Trophoblast cell (in vitro differentiated cells and primary cell): ENCODE measurements around the gene MICALL2.

Experiments used
- DNase-seq, 2 donors: peaks; one replicate each; pipeline ENCODE4 v3.0.0-alpha.2; 2016
- H2AFZ ChIP-seq: 2 replicates; pipeline ENCODE4 v1.6.1; 2013; ENCODE audit warnings: low read length, moderate library complexity, mild to moderate bottlenecking; ENCODE audit not compliant: insufficient read depth, poor library complexity
- H2AK5ac ChIP-seq: 2 replicates; pipeline ENCODE4 v1.6.1; 2013; ENCODE audit warnings: mild to moderate bottlenecking, low read length
- H2BK120ac ChIP-seq: 2 replicates; pipeline ENCODE4 v1.6.1; 2013; ENCODE audit warnings: low read length, mild to moderate bottlenecking, moderate library complexity; ENCODE audit not compliant: insufficient read depth, poor library complexity
- H2BK12ac ChIP-seq: 2 replicates; pipeline ENCODE4 v1.6.1; 2013; ENCODE audit warnings: mild to moderate bottlenecking, low read length, moderate library complexity
- H2BK5ac ChIP-seq: 2 replicates; pipeline ENCODE4 v1.6.1; 2013; ENCODE audit warnings: low read length, low read depth, moderate library complexity, mild to moderate bottlenecking; ENCODE audit not compliant: poor library complexity
- H3K14ac ChIP-seq: 2 replicates; pipeline ENCODE4 v1.6.1; 2013; ENCODE audit warnings: mild to moderate bottlenecking, low read length
- H3K18ac ChIP-seq: 2 replicates; pipeline ENCODE4 v1.6.1; 2013; ENCODE audit warnings: mild to moderate bottlenecking, low read length
- H3K23ac ChIP-seq: 2 replicates; pipeline ENCODE4 v1.6.1; 2013; ENCODE audit warnings: low read length
- H3K27ac ChIP-seq: 2 replicates; pipeline ENCODE4 v1.5.1; 2013; ENCODE audit warnings: low read depth, mild to moderate bottlenecking, inconsistent platforms, low read length, moderate library complexity
- H3K27me3 ChIP-seq: 2 replicates; pipeline ENCODE4 v1.6.1; 2013; ENCODE audit warnings: inconsistent platforms, mild to moderate bottlenecking, low read length, moderate library complexity; ENCODE audit not compliant: insufficient read depth
- H3K36me3 ChIP-seq, 2 experiments: 1 replicate in 1 of 2; 2 replicates in 1 of 2; pipeline ENCODE4 v1.6.1; 2013; ENCODE audit warnings: low read length in 2 of 2, mild to moderate bottlenecking in 2 of 2, moderate library complexity in 1 of 2; ENCODE audit not compliant: insufficient read depth in 2 of 2, control insufficient read depth in 1 of 2
- H3K4ac ChIP-seq: 2 replicates; pipeline ENCODE4 v1.6.1; 2013; ENCODE audit warnings: low read depth, mild to moderate bottlenecking, low read length, moderate library complexity
- H3K4me1 ChIP-seq, 2 experiments: 1 replicate in 1 of 2; 2 replicates in 1 of 2; pipeline ENCODE4 v1.6.1; 2013; ENCODE audit warnings: low read length in 2 of 2, mild to moderate bottlenecking in 2 of 2, moderate library complexity in 1 of 2; ENCODE audit not compliant: insufficient read depth in 2 of 2, control insufficient read depth in 1 of 2
- H3K4me2 ChIP-seq: 2 replicates; pipeline ENCODE4 v1.6.1; 2013; ENCODE audit warnings: inconsistent platforms, mild to moderate bottlenecking, low read length, moderate library complexity
- H3K4me3 ChIP-seq: 2 replicates; pipeline ENCODE4 v1.5.1; 2013; ENCODE audit warnings: mild to moderate bottlenecking, low read depth, low read length, inconsistent platforms
- H3K79me1 ChIP-seq: one replicate; pipeline ENCODE4 v1.6.1; 2013; ENCODE audit warnings: low read length
- H3K79me2 ChIP-seq: 2 replicates; pipeline ENCODE4 v1.6.1; 2013; ENCODE audit warnings: low read length, mild to moderate bottlenecking; ENCODE audit not compliant: control insufficient read depth, insufficient read depth, poor library complexity
- H3K9ac ChIP-seq: 2 replicates; pipeline ENCODE4 v1.6.1; 2013; ENCODE audit warnings: mild to moderate bottlenecking, low read length
- H3K9me3 ChIP-seq: 2 replicates; pipeline ENCODE4 v1.6.1; 2013; ENCODE audit warnings: low read depth, mild to moderate bottlenecking, control low read depth, inconsistent platforms, low read length; ENCODE audit not compliant: insufficient read depth
- H4K12ac ChIP-seq: 2 replicates; pipeline ENCODE4 v1.6.1; 2013; ENCODE audit warnings: low read depth, mild to moderate bottlenecking, low read length, moderate library complexity
- H4K8ac ChIP-seq: 2 replicates; pipeline ENCODE4 v1.6.1; 2013; ENCODE audit warnings: low read depth, mild to moderate bottlenecking, low read length, moderate library complexity
- H4K91ac ChIP-seq: one replicate; pipeline ENCODE4 v1.6.1; 2013; ENCODE audit warnings: low read depth, mild to moderate bottlenecking, low read length, moderate library complexity
- WGBS: extraction: QIAGEN DNeasy Blood & Tissue Kit; methylation state at CpG from one replicate; pipeline ENCODE4 v1.1.7; 2013; ENCODE audit warnings: missing lambda C conversion rate; ENCODE audit not compliant: insufficient read length, insufficient coverage; ENCODE audit errors: extremely low coverage; 5-methylcytosine and 5-hydroxymethylcytosine counted together

The MICALL2 gene

GRCh38 chr7:1434165-1434718 is 25.0 kb downstream of the MICALL2 start:
- H3K9me3 ChIP-seq: peaks cover 3% of the 10 kb centered on the region
- no peaks in the 10 kb centered on the region for H3K79me1 ChIP-seq
- no peak overlapping the region for H3K18ac ChIP-seq
- no peak overlapping the region for H3K4ac ChIP-seq
- no peak overlapping the region for H4K91ac ChIP-seq
- H3K4me3 ChIP-seq: no peak overlapping the region
- H3K14ac ChIP-seq: no peak overlapping the region
- H2AK5ac ChIP-seq: no peak overlapping the region
- no peak overlapping the region for H2AFZ ChIP-seq
- H2BK5ac ChIP-seq: no peak overlapping the region
- no peak overlapping the region for H4K8ac ChIP-seq
- H2BK120ac ChIP-seq: no peak overlapping the region
- H3K27me3 ChIP-seq: no peaks in the 10 kb centered on the region
- H3K27ac ChIP-seq: no peak overlapping the region
- no peaks in the 10 kb centered on the region for H3K4me1 ChIP-seq
- no peak overlapping the region for H3K23ac ChIP-seq
- WGBS: no CpG with 5 or more reads among the region's 35 CpGs
- H3K36me3 ChIP-seq: peaks cover 8 to 10% of the 10 kb centered on the region in 2 experiments
- no peak overlapping the region for H3K9ac ChIP-seq
- H2BK12ac ChIP-seq: no peak overlapping the region
- H3K4me2 ChIP-seq: no peak overlapping the region
- no peaks in the 10 kb centered on the region for H3K79me2 ChIP-seq
- DNase-seq: no peak
- H4K12ac ChIP-seq: no peak overlapping the region

GRCh38 chr7:1433128-1433920 is 25.9 kb downstream of the MICALL2 start:
- Histone ChIP-seq H3K27ac (no peak overlapping the region), H4K12ac (no peak overlapping the region), H3K36me3 (peaks cover 7 to 8% of the 10 kb centered on the region in 2 experiments), H3K4me3 (no peak overlapping the region), H2BK12ac (no peak overlapping the region), H2AFZ (no peak overlapping the region), H2BK120ac (no peak overlapping the region), H3K79me2 (no peaks in the 10 kb centered on the region), H3K27me3 (no peaks in the 10 kb centered on the region), H3K4me2 (no peak overlapping the region), H4K91ac (no peak overlapping the region), H2AK5ac (no peak overlapping the region), H3K14ac (no peak overlapping the region), H3K4me1 (no peaks in the 10 kb centered on the region), H4K8ac (no peak overlapping the region), H3K23ac (no peak overlapping the region), H3K4ac (no peak overlapping the region), H3K9me3 (peaks cover 2% of the 10 kb centered on the region), H3K79me1 (no peaks in the 10 kb centered on the region), H3K9ac (no peak overlapping the region), H3K18ac (no peak overlapping the region), H2BK5ac (no peak overlapping the region)
- WGBS: no CpG with 5 or more reads among the region's 25 CpGs
- DNase-seq: no peak

- Histone ChIP-seq H3K4ac (no peak overlapping the region), H3K79me1 (no peaks in the 10 kb centered on the region), H2AK5ac (no peak overlapping the region), H3K23ac (no peak overlapping the region), H3K9ac (no peak overlapping the region), H2AFZ (no peak overlapping the region), H3K79me2 (no peaks in the 10 kb centered on the region), H3K4me2 (no peak overlapping the region), H4K91ac (no peak overlapping the region), H3K4me3 (no peak overlapping the region), H2BK5ac (no peak overlapping the region), H4K8ac (no peak overlapping the region), H4K12ac (no peak overlapping the region), H3K18ac (no peak overlapping the region), H3K27ac (no peak overlapping the region), H3K4me1 (no peaks in the 10 kb centered on the region), H2BK120ac (no peak overlapping the region), H3K27me3 (no peaks in the 10 kb centered on the region), H2BK12ac (no peak overlapping the region), H3K36me3 (peaks cover 3 to 4% of the 10 kb centered on the region in 2 experiments), H3K14ac (no peak overlapping the region), H3K9me3 (peaks cover 2% of the 10 kb centered on the region)
- no CpG with 5 or more reads among the region's 30 CpGs for WGBS
- DNase-seq: peak in 1 of 2 donors; percentile 84
Measured at GRCh38 chr7:1432411-1433082, 26.7 kb downstream of the MICALL2 start.

- H3K9me3 ChIP-seq: peaks cover 2% of the 10 kb centered on the region
- no peak overlapping the region for H2BK5ac ChIP-seq
- no peaks in the 10 kb centered on the region for H3K4me1 ChIP-seq
- H3K18ac ChIP-seq: no peak overlapping the region
- no peak overlapping the region for H3K14ac ChIP-seq
- WGBS: no CpG with 5 or more reads among the region's 22 CpGs
- H3K27me3 ChIP-seq: no peaks in the 10 kb centered on the region
- no peak overlapping the region for H2AK5ac ChIP-seq
- H3K36me3 ChIP-seq: peaks cover 0 to 3% of the 10 kb centered on the region in 2 experiments
- no peak overlapping the region for H3K23ac ChIP-seq
- H3K9ac ChIP-seq: no peak overlapping the region
- no peaks in the 10 kb centered on the region for H3K79me2 ChIP-seq
- DNase-seq: peak; percentile 84 to 85
- H3K4me2 ChIP-seq: no peak overlapping the region
- H2BK12ac ChIP-seq: no peak overlapping the region
- no peak overlapping the region for H2AFZ ChIP-seq
- no peak overlapping the region for H2BK120ac ChIP-seq
- no peak overlapping the region for H4K12ac ChIP-seq
- H3K27ac ChIP-seq: no peak overlapping the region
- no peak overlapping the region for H4K8ac ChIP-seq
- no peak overlapping the region for H4K91ac ChIP-seq
- no peak overlapping the region for H3K4ac ChIP-seq
- no peak overlapping the region for H3K4me3 ChIP-seq
- no peaks in the 10 kb centered on the region for H3K79me1 ChIP-seq
Measured at GRCh38 chr7:1431634-1432380, 27.5 kb downstream of the MICALL2 start.
